Stimulated activated CD4-positive, alpha-beta T cell treated with anti-CD3 and anti-CD28 coated beads, Interleukin-2, amount 100 ng/mL, for 48 hours (primary cell): ENCODE data around the gene MFSD6.
"Not testable (repeated sequence)": the region's sequence is repeated elsewhere in the genome, so short reads cannot be mapped to it uniquely, and the experiment has no call there.

Source experiments
- DNase-seq, 2 donors: peaks; one replicate each; pipeline ENCODE4 v3.0.0-alpha.2; 2020

MFSD6 gene

GRCh38 chr2:190467575-190468083 lies 59.5 kb downstream of the MFSD6 start:
- no peak for DNase-seq

- DNase-seq = not testable (repeated sequence)
Measured at GRCh38 chr2:190468354-190468753, 60.2 kb downstream of the MFSD6 start.

- no peak for DNase-seq
Measured at GRCh38 chr2:190468814-190469569, 60.8 kb downstream of the MFSD6 start.

- no peak for DNase-seq
Measured at GRCh38 chr2:190469771-190470170, 61.6 kb downstream of the MFSD6 start.

- DNase-seq = no peak
Measured at GRCh38 chr2:190470256-190470826, 62.2 kb downstream of the MFSD6 start.

GRCh38 chr2:190477661-190478454 lies 69.7 kb downstream of the MFSD6 start:
- DNase-seq = no peak

- no peak for DNase-seq
Measured at GRCh38 chr2:190478572-190479195, 70.5 kb downstream of the MFSD6 start.

- no peak for DNase-seq
Measured at GRCh38 chr2:190481339-190481738, 73.2 kb downstream of the MFSD6 start.

- no peak for DNase-seq
Measured at GRCh38 chr2:190482451-190482850, 74.3 kb downstream of the MFSD6 start.

- DNase-seq = no peak
Measured at GRCh38 chr2:190486037-190486623, 78.0 kb downstream of the MFSD6 start.

- DNase-seq = no peak
Measured at GRCh38 chr2:190488516-190489233, 80.5 kb downstream of the MFSD6 start.

- DNase-seq = no peak
Measured at GRCh38 chr2:190489475-190489874, 81.3 kb downstream of the MFSD6 start.

GRCh38 chr2:190490502-190490901 lies 82.3 kb downstream of the MFSD6 start:
- DNase-seq = no peak

GRCh38 chr2:190493095-190493494 lies 84.9 kb downstream of the MFSD6 start:
- DNase-seq = no peak

- not testable (repeated sequence) for DNase-seq
Measured at GRCh38 chr2:190494600-190495227, 86.6 kb downstream of the MFSD6 start.

GRCh38 chr2:190497428-190497827 lies 89.3 kb downstream of the MFSD6 start:
- no peak for DNase-seq

- no peak for DNase-seq
Measured at GRCh38 chr2:190499273-190499672, 91.1 kb downstream of the MFSD6 start.

- DNase-seq = no peak
Measured at GRCh38 chr2:190500054-190500502, 91.9 kb downstream of the MFSD6 start.

GRCh38 chr2:190501231-190501630 lies 93.1 kb downstream of the MFSD6 start:
- no peak for DNase-seq

- no peak for DNase-seq
Measured at GRCh38 chr2:190501702-190502407, 93.7 kb downstream of the MFSD6 start.

- DNase-seq = no peak
Measured at GRCh38 chr2:190503088-190503487, 94.9 kb downstream of the MFSD6 start.
